Measurements from ENCODE around the gene DCLRE1A. TPM values are rescaled to one million over a fixed set of nuclear protein-coding genes. Genes with fewer than 3 reads are reported as not detected.

The DCLRE1A gene
- total and polyA plus RNA-seq, 2 experiments from 2014 or later, result 2.5 to 3.2 TPM

DNA sequence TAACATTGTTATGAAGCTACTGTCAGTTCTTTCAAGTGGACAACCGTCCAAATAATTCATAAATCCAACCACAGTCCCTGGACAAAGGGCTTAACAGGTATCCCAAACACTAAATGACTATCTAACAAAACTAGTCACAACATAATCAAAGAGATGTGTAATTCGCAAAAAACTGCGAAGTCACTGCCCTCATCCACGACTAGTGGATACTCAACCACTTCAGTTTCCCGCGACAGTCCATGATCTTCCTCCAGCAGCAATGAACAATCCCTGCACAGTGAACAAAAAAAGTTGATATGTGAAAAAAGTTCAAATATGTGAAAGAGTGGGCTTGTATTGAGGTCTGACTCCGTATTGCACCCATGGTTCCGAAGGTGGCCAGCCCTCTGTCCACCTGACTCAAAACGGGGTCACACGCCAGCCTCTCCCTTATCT lies 287 bp downstream of the DCLRE1A start:
- 0 out of 2 replicates have a peak, but pooled peaks cover 1% of the 10 kb centered on the region for H3K36me3 ChIP-seq (ENCODE audit: low read depth)
- peak overlapping the region; percentile 93 for H3K9ac ChIP-seq
- H3K4me3 ChIP-seq, result peak overlapping the region; percentile 92
- no peaks in the 10 kb centered on the region for H4K20me1 ChIP-seq (ENCODE audit: insufficient read depth)
- H3K4me2 ChIP-seq (ENCODE audit: unreplicated experiment), result peak overlapping the region; percentile 89
- TF ChIP-seq EZH2phosphoT487 (IDR thresholded peaks at IDR 0.05; ENCODE audit: insufficient read depth, low read depth), result no peak
- no peak for TF ChIP-seq EZH2 (IDR thresholded peaks at IDR 0.05; ENCODE audit: insufficient read depth, poor library complexity, severe bottlenecking)
- peak overlapping the region; percentile 98 for H2AFZ ChIP-seq
- H3F3A ChIP-seq (ENCODE audit: insufficient read depth), result no peaks in the 10 kb centered on the region
- H3K27ac ChIP-seq, result no peak overlapping the region; the same call in 1 of the 2 replicates
- in situ Hi-C loops (cut with MboI), result no loop called here
- WGBS, 2 experiments (ENCODE audit: low coverage in 1 of 2, low lambda C conversion rate in 2 of 2, missing lambda C conversion rate in 2 of 2), result 12 to 14% methylated on average over 10 of the region's 10 CpGs
- peak; percentile 44 for DNase-seq
- no peaks in the 10 kb centered on the region for H3K9me2 ChIP-seq (ENCODE audit: insufficient read depth)
- no peaks in the 10 kb centered on the region for H3K27me3 ChIP-seq (replicated peaks; ENCODE audit: insufficient read depth)
- peaks cover 38% of the 10 kb centered on the region for H3K79me2 ChIP-seq (ENCODE audit: insufficient read depth)
- peaks cover 27% of the 10 kb centered on the region for H3K4me1 ChIP-seq (ENCODE audit: insufficient read depth)
- no peaks in the 10 kb centered on the region for H3K9me3 ChIP-seq (ENCODE audit: low read depth)

DNA sequence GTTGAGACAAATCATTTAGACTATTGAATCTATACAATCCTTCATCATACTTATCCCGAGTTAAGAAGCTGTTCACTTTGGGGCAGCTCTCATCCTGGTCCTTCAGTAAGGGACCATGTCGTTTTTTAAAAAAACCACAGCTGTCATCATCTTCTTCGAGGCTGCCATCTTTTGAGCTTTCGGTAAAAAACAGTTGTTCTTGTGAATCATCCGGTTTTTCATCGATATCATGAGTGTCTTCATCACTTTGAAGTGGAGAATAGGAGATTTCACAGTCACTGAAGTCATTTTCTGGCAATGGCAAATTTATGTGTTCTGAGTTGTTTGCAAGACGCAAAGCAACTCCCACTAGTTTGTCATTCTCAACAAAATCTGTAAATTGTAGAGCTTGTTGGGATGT lies 3.9 kb downstream of the DCLRE1A start:
- Histone ChIP-seq H3K27me3 (replicated peaks; ENCODE audit: insufficient read depth) (no peaks in the 10 kb centered on the region), H3K4me3 (no peak overlapping the region), H2AFZ (no peak overlapping the region), H3K4me1 (ENCODE audit: insufficient read depth) (peaks cover 5% of the 10 kb centered on the region; the same call in 1 of the 2 replicates), H3K36me3 (ENCODE audit: low read depth) (no peaks in the 10 kb centered on the region), H3K4me2 (ENCODE audit: unreplicated experiment) (no peak overlapping the region), H3K9me2 (ENCODE audit: insufficient read depth) (no peaks in the 10 kb centered on the region), H3K9me3 (ENCODE audit: low read depth) (no peaks in the 10 kb centered on the region), H4K20me1 (ENCODE audit: insufficient read depth) (no peaks in the 10 kb centered on the region), H3K9ac (no peak overlapping the region), H3K27ac (no peak overlapping the region), H3F3A (ENCODE audit: insufficient read depth) (no peaks in the 10 kb centered on the region), H3K79me2 (ENCODE audit: insufficient read depth) (peaks cover 2% of the 10 kb centered on the region)
- no peak for DNase-seq
- TF ChIP-seq EZH2phosphoT487 (IDR thresholded peaks at IDR 0.05; ENCODE audit: insufficient read depth, low read depth), result no peak
- no peak for TF ChIP-seq EZH2 (IDR thresholded peaks at IDR 0.05; ENCODE audit: insufficient read depth, poor library complexity, severe bottlenecking)
- WGBS, 2 experiments (ENCODE audit: low coverage in 1 of 2, low lambda C conversion rate in 2 of 2, missing lambda C conversion rate in 2 of 2), result 90 to 92% methylated on average over 7 of the region's 7 CpGs
- in situ Hi-C loops (cut with MboI), result no loop called here

- Histone ChIP-seq H3K9me3 (ENCODE audit: low read depth) (no peaks in the 10 kb centered on the region), H3K27ac (no peak overlapping the region), H2AFZ (no peak overlapping the region), H3K27me3 (replicated peaks; ENCODE audit: insufficient read depth) (no peaks in the 10 kb centered on the region), H3K79me2 (ENCODE audit: insufficient read depth) (no peaks in the 10 kb centered on the region), H3K36me3 (ENCODE audit: low read depth) (no peaks in the 10 kb centered on the region), H3K4me2 (ENCODE audit: unreplicated experiment) (no peak overlapping the region), H4K20me1 (ENCODE audit: insufficient read depth) (no peaks in the 10 kb centered on the region), H3K9ac (no peak overlapping the region), H3F3A (ENCODE audit: insufficient read depth) (no peaks in the 10 kb centered on the region), H3K4me3 (no peak overlapping the region), H3K4me1 (ENCODE audit: insufficient read depth) (peaks cover 5% of the 10 kb centered on the region; the same call in 1 of the 2 replicates), H3K9me2 (ENCODE audit: insufficient read depth) (no peaks in the 10 kb centered on the region)
- DNase-seq, result no peak
- 82% methylated on average over 5 of the region's 5 CpGs for WGBS, 2 experiments (ENCODE audit: low coverage in 1 of 2, low lambda C conversion rate in 2 of 2, missing lambda C conversion rate in 2 of 2)
- in situ Hi-C loops (cut with MboI), result no loop called here
- TF ChIP-seq EZH2phosphoT487 (IDR thresholded peaks at IDR 0.05; ENCODE audit: insufficient read depth, low read depth), result no peak
- TF ChIP-seq EZH2 (IDR thresholded peaks at IDR 0.05; ENCODE audit: insufficient read depth, poor library complexity, severe bottlenecking), result no peak
Observed at GRCh38 chr10:113849140-113849803, 4.6 kb downstream of the DCLRE1A start.

DNA sequence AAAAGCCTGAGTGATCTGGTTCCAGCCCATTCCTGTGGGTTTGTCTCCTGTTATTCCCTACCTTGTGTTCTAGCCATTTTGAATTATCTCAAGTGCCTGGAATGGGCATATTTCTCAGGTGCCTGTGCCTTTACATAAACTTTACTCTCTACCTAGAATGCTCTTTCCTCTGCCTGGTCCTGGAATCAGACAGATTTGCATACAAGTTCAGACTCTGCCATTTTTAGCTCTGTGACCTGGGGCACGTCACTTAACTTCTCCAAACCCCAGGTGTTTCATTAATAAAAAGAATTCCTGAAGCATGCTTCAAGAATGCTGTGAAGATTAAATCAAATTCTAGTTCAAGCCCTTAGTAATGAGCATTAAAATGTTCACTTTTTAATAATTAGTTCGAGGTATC lies 7.8 kb downstream of the DCLRE1A start:
- no peaks in the 10 kb centered on the region for H4K20me1 ChIP-seq (ENCODE audit: insufficient read depth)
- no peaks in the 10 kb centered on the region for H3K27me3 ChIP-seq (replicated peaks; ENCODE audit: insufficient read depth)
- no peak overlapping the region for H3K9ac ChIP-seq
- no peaks in the 10 kb centered on the region for H3K4me1 ChIP-seq (ENCODE audit: insufficient read depth)
- TF ChIP-seq EZH2phosphoT487 (IDR thresholded peaks at IDR 0.05; ENCODE audit: insufficient read depth, low read depth), result no peak
- TF ChIP-seq EZH2 (IDR thresholded peaks at IDR 0.05; ENCODE audit: insufficient read depth, poor library complexity, severe bottlenecking), result no peak
- no peak overlapping the region for H3K27ac ChIP-seq
- H3K4me3 ChIP-seq, result no peak overlapping the region
- H2AFZ ChIP-seq, result no peak overlapping the region
- no peaks in the 10 kb centered on the region for H3K36me3 ChIP-seq (ENCODE audit: low read depth)
- DNase-seq, result no peak
- H3K4me2 ChIP-seq (ENCODE audit: unreplicated experiment), result no peak overlapping the region
- H3K9me2 ChIP-seq (ENCODE audit: insufficient read depth), result no peaks in the 10 kb centered on the region
- in situ Hi-C loops (cut with MboI), result no loop called here
- no peaks in the 10 kb centered on the region for H3K9me3 ChIP-seq (ENCODE audit: low read depth)
- no peaks in the 10 kb centered on the region for H3F3A ChIP-seq (ENCODE audit: insufficient read depth)
- WGBS, 2 experiments (ENCODE audit: low coverage in 1 of 2, low lambda C conversion rate in 2 of 2, missing lambda C conversion rate in 2 of 2), result 96 to 98% methylated on average over 2 of the region's 2 CpGs
- no peaks in the 10 kb centered on the region for H3K79me2 ChIP-seq (ENCODE audit: insufficient read depth)

Data from GM23248 (cell line).